ENCODE results near the gene CYRIA.

GRCh38 chr2:16645088-16645487 is 20.5 kb downstream of the CYRIA start:
- TF ChIP-seq, protein P1, sequence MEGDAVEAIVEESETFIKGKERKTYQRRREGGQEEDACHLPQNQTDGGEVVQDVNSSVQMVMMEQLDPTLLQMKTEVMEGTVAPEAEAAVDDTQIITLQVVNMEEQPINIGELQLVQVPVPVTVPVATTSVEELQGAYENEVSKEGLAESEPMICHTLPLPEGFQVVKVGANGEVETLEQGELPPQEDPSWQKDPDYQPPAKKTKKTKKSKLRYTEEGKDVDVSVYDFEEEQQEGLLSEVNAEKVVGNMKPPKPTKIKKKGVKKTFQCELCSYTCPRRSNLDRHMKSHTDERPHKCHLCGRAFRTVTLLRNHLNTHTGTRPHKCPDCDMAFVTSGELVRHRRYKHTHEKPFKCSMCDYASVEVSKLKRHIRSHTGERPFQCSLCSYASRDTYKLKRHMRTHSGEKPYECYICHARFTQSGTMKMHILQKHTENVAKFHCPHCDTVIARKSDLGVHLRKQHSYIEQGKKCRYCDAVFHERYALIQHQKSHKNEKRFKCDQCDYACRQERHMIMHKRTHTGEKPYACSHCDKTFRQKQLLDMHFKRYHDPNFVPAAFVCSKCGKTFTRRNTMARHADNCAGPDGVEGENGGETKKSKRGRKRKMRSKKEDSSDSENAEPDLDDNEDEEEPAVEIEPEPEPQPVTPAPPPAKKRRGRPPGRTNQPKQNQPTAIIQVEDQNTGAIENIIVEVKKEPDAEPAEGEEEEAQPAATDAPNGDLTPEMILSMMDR (IDR thresholded peaks at IDR 0.05) = no peak
- TF ChIP-seq ZFX (IDR thresholded peaks at IDR 0.05; ENCODE audit: borderline replicate concordance) = no peak

Data from 22Rv1 (cell line).